ENCODE data around the gene TEX14.
A peak's percentile ranks its signal among the peaks of the same experiment; 100 is the strongest.

GRCh38 chr17:58631523-58632323 lies 60.1 kb downstream of the TEX14 start:
- peak; percentile 98 for TF ChIP-seq POLR2A (IDR thresholded peaks at IDR 0.05; ENCODE audit: low read depth, low read length)
- peak; percentile 91 for TF ChIP-seq TAF1 (IDR thresholded peaks at IDR 0.05; ENCODE audit: low read depth, low read length)
- TF ChIP-seq POLR2AphosphoS5 (IDR thresholded peaks at IDR 0.05; ENCODE audit: low read depth, low read length), result peak; percentile 99
- peak; percentile 85 for TF ChIP-seq PAX5 (IDR thresholded peaks at IDR 0.05; ENCODE audit: insufficient read depth, low read length, severe bottlenecking)
- no peak; the same call in 1 of the 2 replicates for TF ChIP-seq SPI1 (IDR thresholded peaks at IDR 0.05; ENCODE audit: low read depth, low read length)
- peak; percentile 100 for TF ChIP-seq POU2F2 (IDR thresholded peaks at IDR 0.05; ENCODE audit: low read depth, low read length)
